ENCODE measurements around the gene CSNK1G3.

CSNK1G3 gene

GRCh38 chr5:123496892-123497291 lies 15.1 kb upstream of the CSNK1G3 start:
- DNase-seq (ENCODE audit: low read depth, low spot score) = peak; percentile 88
- no peak overlapping the region for H3K4me3 ChIP-seq (ENCODE audit: low read depth, low read length)
- no peak for TF ChIP-seq CTCF (IDR thresholded peaks at IDR 0.05; ENCODE audit: low read depth, low read length)
- in situ Hi-C loops (cut with HindIII; ENCODE audit: low sequenced_read_pairs) = no loop called here

DNA sequence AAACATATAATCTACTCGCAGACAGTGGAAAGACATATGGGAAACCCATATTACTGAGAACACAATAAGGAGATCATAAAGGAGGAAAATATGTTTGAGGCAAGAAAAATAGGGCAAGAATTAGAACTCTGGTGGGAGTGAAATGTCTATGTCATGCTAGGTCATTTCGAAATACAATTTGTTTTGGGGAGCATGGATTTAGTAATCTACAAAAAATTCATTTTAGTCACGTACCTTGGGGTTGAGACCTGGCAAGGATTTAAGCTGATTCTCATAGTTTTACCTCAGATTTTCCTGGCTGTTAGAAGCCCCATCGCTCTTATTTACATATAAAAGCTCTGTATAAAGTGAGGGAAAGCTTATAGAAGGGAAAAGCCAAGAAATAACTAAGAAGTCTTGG lies 11.5 kb upstream of the CSNK1G3 start:
- no peak overlapping the region for H3K4me3 ChIP-seq (ENCODE audit: low read depth, low read length)
- in situ Hi-C loops (cut with HindIII; ENCODE audit: low sequenced_read_pairs) = no loop called here
- DNase-seq (ENCODE audit: low read depth, low spot score) = no peak
- no peak for TF ChIP-seq CTCF (IDR thresholded peaks at IDR 0.05; ENCODE audit: low read depth, low read length)

DNA sequence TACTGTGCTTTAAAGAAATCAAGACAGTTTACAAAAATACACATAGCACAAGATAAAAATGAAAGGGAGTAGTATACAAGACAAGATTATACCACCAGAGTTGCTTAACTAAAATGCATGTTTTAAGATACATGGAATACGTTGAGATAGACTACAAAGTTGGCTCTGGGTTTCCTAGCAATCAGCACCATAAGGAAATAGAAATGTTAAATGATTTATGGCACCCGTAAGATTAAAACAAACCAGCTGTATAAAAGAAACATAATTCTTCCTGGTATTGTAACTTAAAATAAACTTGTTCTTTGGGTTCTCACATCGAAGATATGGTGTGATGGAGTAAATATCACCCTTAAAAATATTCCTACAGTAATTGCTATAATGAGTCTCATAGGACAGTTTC lies 9.9 kb upstream of the CSNK1G3 start:
- DNase-seq (ENCODE audit: low read depth, low spot score) = no peak
- H3K4me3 ChIP-seq (ENCODE audit: low read depth, low read length) = no peak overlapping the region
- in situ Hi-C loops (cut with HindIII; ENCODE audit: low sequenced_read_pairs) = no loop called here
- no peak for TF ChIP-seq CTCF (IDR thresholded peaks at IDR 0.05; ENCODE audit: low read depth, low read length)

- TF ChIP-seq CTCF (IDR thresholded peaks at IDR 0.05; ENCODE audit: low read depth, low read length) = no peak
- DNase-seq (ENCODE audit: low read depth, low spot score) = no peak
- in situ Hi-C loops (cut with HindIII; ENCODE audit: low sequenced_read_pairs) = no loop called here
These were observed 8.7 kb upstream of the CSNK1G3 start for GRCh38 chr5:123503299-123503698.

DNA sequence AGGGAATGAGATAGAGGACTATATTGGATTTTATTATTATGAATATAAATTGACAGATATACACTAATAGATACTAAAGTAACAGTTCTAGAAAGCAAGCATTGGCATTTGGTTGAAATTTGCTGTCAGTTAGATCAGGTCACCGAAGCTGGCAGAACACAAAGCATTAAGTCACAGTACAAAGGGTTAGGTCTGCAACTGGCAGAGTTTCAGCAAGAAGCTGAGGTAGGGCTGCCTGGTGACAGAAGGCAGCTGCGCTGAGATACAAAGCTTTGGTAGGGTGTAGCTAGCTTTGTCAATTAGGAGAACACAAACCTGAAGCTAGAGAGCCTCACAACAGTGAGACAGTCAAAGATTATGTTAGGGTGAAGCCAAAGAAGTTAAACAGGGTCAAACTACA lies 6.3 kb upstream of the CSNK1G3 start:
- H3K4me3 ChIP-seq (ENCODE audit: low read depth, low read length) = no peak overlapping the region
- no peak for TF ChIP-seq CTCF (IDR thresholded peaks at IDR 0.05; ENCODE audit: low read depth, low read length)
- in situ Hi-C loops (cut with HindIII; ENCODE audit: low sequenced_read_pairs) = no loop called here
- no peak for DNase-seq (ENCODE audit: low read depth, low spot score)

More at GRCh38 chr5:123503299-123503698, 8.7 kb upstream of the CSNK1G3 start:
- no peak overlapping the region for H3K4me3 ChIP-seq (ENCODE audit: low read depth, low read length)

DNA sequence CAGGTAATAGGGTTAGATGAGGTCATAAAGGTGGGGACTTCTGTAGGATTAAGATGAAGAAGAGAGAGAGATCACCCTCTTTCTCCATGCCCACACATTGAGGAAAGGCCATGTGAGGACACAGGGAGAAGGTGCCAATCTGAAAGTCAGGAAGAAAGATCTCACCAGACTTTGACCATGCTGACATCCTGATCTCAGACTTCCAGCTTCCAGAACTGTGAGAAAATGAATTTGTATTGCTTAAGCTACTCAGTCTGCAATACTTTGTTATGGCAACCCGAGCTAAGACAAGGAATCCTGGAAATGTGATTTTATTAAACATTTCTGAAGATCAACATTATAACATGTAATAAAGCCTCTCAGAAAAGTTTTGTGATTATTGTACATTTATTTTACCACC lies 3.5 kb upstream of the CSNK1G3 start:
- in situ Hi-C loops (cut with HindIII; ENCODE audit: low sequenced_read_pairs) = no loop called here
- H3K4me3 ChIP-seq (ENCODE audit: low read depth, low read length) = no peak overlapping the region
- TF ChIP-seq CTCF (IDR thresholded peaks at IDR 0.05; ENCODE audit: low read depth, low read length) = no peak
- DNase-seq (ENCODE audit: low read depth, low spot score) = no peak

GRCh38 chr5:123511290-123511647 lies 708 bp upstream of the CSNK1G3 start:
- peak overlapping the region; percentile 82 for H3K4me3 ChIP-seq (ENCODE audit: low read depth, low read length)
- in situ Hi-C loops (cut with HindIII; ENCODE audit: low sequenced_read_pairs) = no loop called here
- DNase-seq (ENCODE audit: low read depth, low spot score) = peak; percentile 70
- TF ChIP-seq CTCF (IDR thresholded peaks at IDR 0.05; ENCODE audit: low read depth, low read length) = no peak

All from astrocyte of the spinal cord (primary cell).